Peyer's patch (tissue), 4 donors: Measurements from ENCODE around the gene DPY19L3.

Experiments used
- CTCF ChIP-seq, 6 experiments: fragments of 450-650 bp in 4 of 6; fragments of 200-600 bp in 2 of 6; sonication (generic) in 1 of 6; IDR thresholded peaks; one replicate each; pipeline ENCODE4 v1.5.1; 2017 to 2019; ENCODE audit warnings: antibody characterized with exemption in 6 of 6, mild to moderate bottlenecking in 3 of 6, moderate library complexity in 1 of 6
- POLR2A ChIP-seq, 2 donors: fragments of 450-650 bp; IDR thresholded peaks; one replicate each; pipeline ENCODE4 v1.5.1; 2017; ENCODE audit warnings: antibody characterized with exemption in 2 of 2, mild to moderate bottlenecking in 2 of 2, moderate library complexity in 2 of 2

- TF ChIP-seq CTCF (IDR thresholded peaks at IDR 0.05) (peak in 2 of 6 experiments; percentile 6 to 24), POLR2A (IDR thresholded peaks at IDR 0.05) (no peak)
Observed at GRCh38 chr19:32373585-32374295, 31.8 kb upstream of the DPY19L3 start.
